WTC11 (cell line): ENCODE results near the gene CARMIL1.

Source experiments
- CREB1 ChIP-seq: sonication (generic); formaldehyde crosslinking; IDR thresholded peaks from 2 replicates; pipeline ENCODE4 v1.8.0; 2023; ENCODE audit warnings: mild to moderate bottlenecking, missing genetic modification reagents
- CTCF ChIP-seq: fragments of 200-600 bp; IDR thresholded peaks from 2 replicates; pipeline ENCODE4 v1.8.0; 2022; ENCODE audit warnings: antibody characterized with exemption
- E2F1 ChIP-seq: sonication (generic); formaldehyde crosslinking; IDR thresholded peaks from 2 replicates; pipeline ENCODE4 v1.8.0; 2022; ENCODE audit warnings: mild to moderate bottlenecking, missing genetic modification reagents
- ERG ChIP-seq: fragments of 250-450 bp; sonication (Bioruptor Pico); IDR thresholded peaks from 2 replicates; pipeline ENCODE4 v1.8.0; 2021; ENCODE audit warnings: mild to moderate bottlenecking
- GABPB1 ChIP-seq: sonication (generic); formaldehyde crosslinking; IDR thresholded peaks from 2 replicates; pipeline ENCODE4 v1.8.1; 2023; ENCODE audit warnings: mild to moderate bottlenecking, missing genetic modification reagents
- JAZF1 ChIP-seq: fragments of 250-450 bp; sonication (Bioruptor Pico); IDR thresholded peaks from 2 replicates; pipeline ENCODE4 v1.9.0; 2021; ENCODE audit warnings: moderate library complexity, mild to moderate bottlenecking, inconsistent platforms
- MAX ChIP-seq: sonication (generic); formaldehyde crosslinking; IDR thresholded peaks from 2 replicates; pipeline ENCODE4 v1.8.0; 2022; ENCODE audit warnings: mild to moderate bottlenecking, missing genetic modification reagents
- NFE2L1 ChIP-seq: sonication (generic); formaldehyde crosslinking; IDR thresholded peaks from 2 replicates; pipeline ENCODE4 v1.8.1; 2023; ENCODE audit warnings: missing genetic modification reagents
- OVOL2 ChIP-seq: fragments of 250-450 bp; sonication (Bioruptor Pico); IDR thresholded peaks from 2 replicates; pipeline ENCODE4 v1.9.0; 2021; ENCODE audit warnings: mild to moderate bottlenecking, borderline replicate concordance
- TEAD1 ChIP-seq: sonication (generic); formaldehyde crosslinking; IDR thresholded peaks from 2 replicates; pipeline ENCODE4 v1.8.0; 2022; ENCODE audit warnings: mild to moderate bottlenecking, missing genetic modification reagents

GRCh38 chr6:25525078-25525477, 245.9 kb downstream of the CARMIL1 start:
- no peak for TF ChIP-seq E2F1 (CRISPR knock-in tag)
- TF ChIP-seq JAZF1 (CRISPR knock-in tag), result no peak
- TF ChIP-seq MAX, result no peak
- TF ChIP-seq CTCF, result no peak
- no peak for TF ChIP-seq TEAD1 (CRISPR knock-in tag)
- TF ChIP-seq CREB1 (CRISPR knock-in tag), result no peak
- no peak for TF ChIP-seq ERG (CRISPR knock-in tag)
- TF ChIP-seq NFE2L1 (CRISPR knock-in tag), result no peak
- TF ChIP-seq GABPB1 (CRISPR knock-in tag), result no peak
- no peak for TF ChIP-seq OVOL2
